HUES6 (cell line): ENCODE results near the gene SORT1.
A peak's percentile ranks its signal among the peaks of the same experiment; 100 is the strongest.
"Not testable (repeated sequence)": the region's sequence is repeated elsewhere in the genome, so short reads cannot be mapped to it uniquely, and the experiment has no call there.

ENCODE experiments used
- H3K27ac ChIP-seq: 2 replicates; pipeline ENCODE4 v1.7.0; 2013; ENCODE audit warnings: low read depth, mild to moderate bottlenecking, low read length, inconsistent platforms
- H3K27me3 ChIP-seq: 2 replicates; pipeline ENCODE4 v1.6.1; 2013; ENCODE audit warnings: low read length; ENCODE audit not compliant: control insufficient read depth, insufficient read depth
- H3K36me3 ChIP-seq: 2 replicates; pipeline ENCODE4 v1.6.1; 2013; ENCODE audit warnings: low read length; ENCODE audit not compliant: control insufficient read depth, insufficient read depth
- H3K4me1 ChIP-seq: 2 replicates; pipeline ENCODE4 v1.6.1; 2013; ENCODE audit warnings: low read length; ENCODE audit not compliant: control insufficient read depth, insufficient read depth
- H3K4me3 ChIP-seq: 2 replicates; pipeline ENCODE4 v1.5.1; 2013; ENCODE audit warnings: low read depth, low read length
- H3K9ac ChIP-seq: one replicate; pipeline ENCODE4 v1.6.1; 2013; ENCODE audit warnings: mild to moderate bottlenecking, low read length
- H3K9me3 ChIP-seq: 2 replicates; pipeline ENCODE4 v1.6.1; 2013; ENCODE audit warnings: low read depth, low read length; ENCODE audit not compliant: control insufficient read depth, insufficient read depth

The SORT1 gene

GRCh38 chr1:109396871-109397580 is 692 bp downstream of the SORT1 start:
- H3K36me3 ChIP-seq = peaks cover 9% of the 10 kb centered on the region
- H3K27me3 ChIP-seq = peaks cover 11% of the 10 kb centered on the region; the same call in 1 of the 2 replicates
- peaks cover 27% of the 10 kb centered on the region for H3K4me1 ChIP-seq
- peak overlapping the region; percentile 57 for H3K9ac ChIP-seq
- H3K9me3 ChIP-seq = no peaks in the 10 kb centered on the region
- no peak overlapping the region for H3K27ac ChIP-seq
- peak overlapping the region; percentile 66 for H3K4me3 ChIP-seq

- peak overlapping the region; percentile 66 for H3K4me3 ChIP-seq
These were observed 1.2 kb downstream of the SORT1 start for GRCh38 chr1:109396513-109396839.

GRCh38 chr1:109395602-109396512 is 1.9 kb downstream of the SORT1 start:
- Histone ChIP-seq H3K36me3 (no peaks in the 10 kb centered on the region), H3K27me3 (peaks cover 11% of the 10 kb centered on the region; the same call in 1 of the 2 replicates), H3K4me1 (peaks cover 27% of the 10 kb centered on the region), H3K27ac (no peak overlapping the region), H3K9me3 (no peaks in the 10 kb centered on the region), H3K9ac (no peak overlapping the region), H3K4me3 (peak overlapping the region; percentile 66)

More at GRCh38 chr1:109396513-109396839, 1.2 kb downstream of the SORT1 start:
- H3K4me1 ChIP-seq = peaks cover 27% of the 10 kb centered on the region
- no peaks in the 10 kb centered on the region for H3K9me3 ChIP-seq
- peaks cover 5% of the 10 kb centered on the region; the same call in 1 of the 2 replicates for H3K36me3 ChIP-seq
- H3K9ac ChIP-seq = no peak overlapping the region
- peaks cover 11% of the 10 kb centered on the region; the same call in 1 of the 2 replicates for H3K27me3 ChIP-seq
- H3K27ac ChIP-seq = no peak overlapping the region

GRCh38 chr1:109395282-109395599 is 2.5 kb downstream of the SORT1 start:
- not testable (repeated sequence) for H3K27ac ChIP-seq, H3K9me3 ChIP-seq, H3K4me3 ChIP-seq, H3K9ac ChIP-seq, H3K36me3 ChIP-seq
- peaks cover 27% of the 10 kb centered on the region for H3K4me1 ChIP-seq
- peaks cover 11% of the 10 kb centered on the region; the same call in 1 of the 2 replicates for H3K27me3 ChIP-seq

- Histone ChIP-seq H3K27me3 (peaks cover 11% of the 10 kb centered on the region; the same call in 1 of the 2 replicates), H3K9me3 (no peaks in the 10 kb centered on the region), H3K27ac (no peak overlapping the region), H3K4me1 (peaks cover 27% of the 10 kb centered on the region), H3K4me3 (no peak overlapping the region), H3K36me3 (no peaks in the 10 kb centered on the region), H3K9ac (no peak overlapping the region)
These were observed 3.0 kb downstream of the SORT1 start for GRCh38 chr1:109394591-109395281.

GRCh38 chr1:109393617-109394233 is 4.0 kb downstream of the SORT1 start:
- Histone ChIP-seq H3K9ac (no peak overlapping the region), H3K36me3 (no peaks in the 10 kb centered on the region), H3K27me3 (peaks cover 11% of the 10 kb centered on the region; the same call in 1 of the 2 replicates), H3K4me1 (peaks cover 21% of the 10 kb centered on the region), H3K9me3 (no peaks in the 10 kb centered on the region), H3K27ac (no peak overlapping the region), H3K4me3 (no peak overlapping the region)

GRCh38 chr1:109392788-109393616 is 4.7 kb downstream of the SORT1 start:
- peaks cover 11% of the 10 kb centered on the region; the same call in 1 of the 2 replicates for H3K27me3 ChIP-seq
- H3K27ac ChIP-seq = no peak overlapping the region
- peaks cover 16% of the 10 kb centered on the region for H3K4me1 ChIP-seq
- no peaks in the 10 kb centered on the region for H3K36me3 ChIP-seq
- no peaks in the 10 kb centered on the region for H3K9me3 ChIP-seq
- no peak overlapping the region for H3K4me3 ChIP-seq
- H3K9ac ChIP-seq = no peak overlapping the region

- Histone ChIP-seq H3K27me3 (peaks cover 11% of the 10 kb centered on the region; the same call in 1 of the 2 replicates), H3K36me3 (no peaks in the 10 kb centered on the region), H3K9me3 (no peaks in the 10 kb centered on the region), H3K9ac (no peak overlapping the region), H3K27ac (no peak overlapping the region), H3K4me1 (peaks cover 16% of the 10 kb centered on the region), H3K4me3 (no peak overlapping the region)
These were observed 5.5 kb downstream of the SORT1 start for GRCh38 chr1:109392037-109392787.

GRCh38 chr1:109391626-109392025 is 6.1 kb downstream of the SORT1 start:
- Histone ChIP-seq H3K9me3 (no peaks in the 10 kb centered on the region), H3K4me1 (peaks cover 11% of the 10 kb centered on the region), H3K9ac (no peak overlapping the region), H3K4me3 (no peak overlapping the region), H3K27me3 (peaks cover 5% of the 10 kb centered on the region; the same call in 1 of the 2 replicates), H3K36me3 (no peaks in the 10 kb centered on the region), H3K27ac (no peak overlapping the region)
